Loucy (cell line): ENCODE data around the gene MFAP5.

ENCODE experiments used
- CTCF ChIP-seq: fragments of 200-600 bp; sonication (generic); conservative IDR thresholded peaks from 2 replicates; pipeline ENCODE4 v1.5.1; 2014; ENCODE audit warnings: mild to moderate bottlenecking, antibody characterized with exemption, low read length
- EZH2phosphoT487 ChIP-seq: fragments of 200-600 bp; IDR thresholded peaks from 2 replicates; pipeline ENCODE4 v1.6.1; 2018; ENCODE audit warnings: antibody characterized with exemption, mild to moderate bottlenecking, moderate library complexity, borderline replicate concordance

- no peak for TF ChIP-seq CTCF
- TF ChIP-seq EZH2phosphoT487: no peak
These were observed 34.5 kb upstream of the MFAP5 start for GRCh38 chr12:8697120-8697475.
